B cell (primary cell): ENCODE results near the gene NPAS3. TPM values are rescaled to one million over a fixed set of nuclear protein-coding genes. Genes with fewer than 3 reads are reported as not detected.

Experiments used
- ATAC-seq: fragments of 200-7000 bp; cut with Tn5 transposase; one replicate; pipeline ENCODE4 v1.10.0; 2021; ENCODE audit warnings: low read depth, mild to moderate bottlenecking, moderate number of reproducible peaks, moderate library complexity
- CTCF ChIA-PET: fragments of 350-600 bp; sonication (Branson Sonifier 250); formaldehyde crosslinking; loops from one replicate; lab custom pipeline; 2021; ENCODE audit warnings: antibody characterized with exemption, inconsistent platforms; lab: Charles Lee
- POLR2A ChIA-PET: fragments of 350-600 bp; sonication (Branson Sonifier 250); formaldehyde crosslinking; loops from one replicate; lab custom pipeline; 2021; ENCODE audit warnings: antibody characterized with exemption; lab: Charles Lee
- DNase-seq: peaks from one replicate; pipeline ENCODE4 v3.0.0; 2013
- H2AFZ ChIP-seq: 2 replicates; pipeline ENCODE4 v1.6.1; 2012; ENCODE audit warnings: mild to moderate bottlenecking, low read depth, low read length; ENCODE audit not compliant: insufficient read depth, poor library complexity, severe bottlenecking
- H3K27ac ChIP-seq, 2 donors: 1 replicate in 1 of 2; 2 replicates in 1 of 2; pipeline ENCODE4 v1.5.1; 2012 to 2013; ENCODE audit warnings: low read length in 2 of 2, mild to moderate bottlenecking in 2 of 2, moderate library complexity in 1 of 2
- H3K27me3 ChIP-seq, 4 experiments: fragments of 200-600 bp in 1 of 4; sonication (generic) in 1 of 4; replicated peaks in 1 of 4; 1 replicate in 2 of 4; 2 replicates in 2 of 4; pipeline versions ENCODE4 v1.6.1 to v1.7.0; 2013 to 2016; ENCODE audit warnings: low read length in 3 of 4, mild to moderate bottlenecking in 2 of 4, mixed read lengths in 1 of 4, moderate library complexity in 1 of 4; ENCODE audit not compliant: insufficient read depth in 4 of 4, control insufficient read depth in 3 of 4; ENCODE audit errors: control extremely low read depth in 1 of 4
- H3K36me3 ChIP-seq, 2 experiments: replicated peaks in 1 of 2; 1 replicate in 1 of 2; 2 replicates in 1 of 2; pipeline versions ENCODE4 v1.6.1 to v1.7.1; 2013; ENCODE audit warnings: low read length in 1 of 2; ENCODE audit not compliant: insufficient read depth in 2 of 2, control insufficient read depth in 1 of 2; ENCODE audit errors: control extremely low read depth in 1 of 2, extremely low read depth in 1 of 2
- H3K4me1 ChIP-seq, 2 donors: fragments of 200-600 bp in 1 of 2; sonication (generic) in 1 of 2; 1 replicate in 1 of 2; 2 replicates in 1 of 2; pipeline versions ENCODE4 v1.5.1 to v1.6.1; 2013 to 2017; ENCODE audit warnings: low read length in 2 of 2; ENCODE audit not compliant: control insufficient read depth in 2 of 2, insufficient read depth in 2 of 2
- H3K4me2 ChIP-seq: replicated peaks from 2 replicates; pipeline ENCODE3; 2012; ENCODE audit warnings: mild to moderate bottlenecking, low read depth, low read length; ENCODE audit not compliant: poor library complexity, severe bottlenecking
- H3K4me3 ChIP-seq, 5 experiments: fragments of 200-600 bp in 1 of 5; sonication (generic) in 1 of 5; 1 replicate in 3 of 5; 2 replicates in 2 of 5; pipeline versions ENCODE4 v1.5.1 to v1.7.0; 2011 to 2016; ENCODE audit warnings: low read length in 4 of 5, mild to moderate bottlenecking in 4 of 5, low read depth in 2 of 5, control low read depth in 1 of 5, moderate library complexity in 1 of 5; ENCODE audit not compliant: insufficient read depth in 1 of 5; ENCODE audit errors: control extremely low read depth in 1 of 5, extremely low read depth in 1 of 5
- H3K79me2 ChIP-seq: fragments of 200-600 bp; sonication (generic); one replicate; pipeline ENCODE4 v1.6.0; 2016; ENCODE audit warnings: low read length; ENCODE audit not compliant: control insufficient read depth, insufficient read depth
- H3K9ac ChIP-seq: fragments of 200-600 bp; sonication (generic); 2 replicates; pipeline ENCODE4 v1.6.1; 2017; ENCODE audit warnings: mild to moderate bottlenecking, low read length, moderate library complexity
- H3K9me3 ChIP-seq, 3 donors: one replicate each; pipeline versions ENCODE4 v1.6.1 to v1.7.1; 2013; ENCODE audit warnings: low read length in 2 of 3; ENCODE audit not compliant: control insufficient read depth in 2 of 3, insufficient read depth in 1 of 3; ENCODE audit errors: control extremely low read depth in 1 of 3
- H4K20me1 ChIP-seq: 2 replicates; pipeline ENCODE4 v1.6.0; 2012; ENCODE audit warnings: mild to moderate bottlenecking, low read length; ENCODE audit not compliant: insufficient read depth, control insufficient read depth, poor library complexity, severe bottlenecking
- H3K27ac Mint-ChIP-seq: one replicate; pipeline ENCODE4 v1.8.0; 2021; ENCODE audit warnings: mixed read lengths
- H3K27me3 Mint-ChIP-seq: one replicate; pipeline ENCODE4 v1.8.0; 2021; ENCODE audit warnings: mixed read lengths
- H3K4me1 Mint-ChIP-seq: one replicate; pipeline ENCODE4 v1.8.0; 2021; ENCODE audit warnings: mixed read lengths
- H3K4me3 Mint-ChIP-seq: one replicate; pipeline ENCODE4 v1.8.0; 2021; ENCODE audit warnings: mixed read lengths
- H3K9me3 Mint-ChIP-seq: one replicate; pipeline ENCODE4 v1.8.0; 2022; ENCODE audit warnings: mixed read lengths; ENCODE audit not compliant: insufficient read depth
- CTCF ChIP-seq: fragments of 200-600 bp; IDR thresholded peaks from one replicate; pipeline ENCODE4 v1.8.0; 2022; ENCODE audit warnings: antibody characterized with exemption, mild to moderate bottlenecking
- EZH2 ChIP-seq: IDR thresholded peaks from 2 replicates; pipeline ENCODE4 v1.6.1; 2012; ENCODE audit warnings: borderline replicate concordance, low read depth, mild to moderate bottlenecking, moderate library complexity, low read length; ENCODE audit not compliant: insufficient read depth, poor library complexity, severe bottlenecking
- WGBS: methylation state at CpG from one replicate; pipeline ENCODE4 v1.1.5; 2013; ENCODE audit warnings: missing lambda C conversion rate; ENCODE audit not compliant: insufficient coverage; 5-methylcytosine and 5-hydroxymethylcytosine counted together
- intact Hi-C: fragments of 100-400 bp; cut with micrococcal nuclease; formaldehyde crosslinking; loops from one replicate; pipeline ENCODE4 v1.10.0; 2022
- polyA plus RNA-seq: library from polyadenylated mRNA; depleted of rRNA; stranded (reverse); fragments of >200 nt; gene quantifications from 2 replicates; pipeline ENCODE4 v1.2.3, GENCODE V29; 2012
- total RNA-seq, 2 donors: library from RNA; stranded (reverse); fragments of 120-200 nt in 1 of 2; gene quantifications; 1 replicate in 1 of 2; 2 replicates in 1 of 2; pipeline versions ENCODE4 v1.2.3 to v1.2.4, GENCODE V29; 2013 to 2022

Gene NPAS3
- total and polyA plus RNA-seq, 2 donors (not counting 1 experiment from before 2014, with no cell fraction given), result not detected

GRCh38 chr14:33732175-33732574 lies 793.5 kb downstream of the NPAS3 start:
- POLR2A ChIA-PET, result no interaction called here
- 77% methylated on average over 7 of the region's 7 CpGs for WGBS
- H3K4me1 Mint-ChIP-seq, result no peaks in the 10 kb centered on the region
- no peak overlapping the region for H3K27ac Mint-ChIP-seq
- Histone ChIP-seq H3K27me3 (no peaks in the 10 kb centered on the region), H3K9me3 (no peaks in the 10 kb centered on the region), H3K4me3 (no peak overlapping the region), H4K20me1 (no peaks in the 10 kb centered on the region), H2AFZ (no peak overlapping the region), H3K4me1 (no peaks in the 10 kb centered on the region), H3K79me2 (no peaks in the 10 kb centered on the region), H3K36me3 (no peaks in the 10 kb centered on the region), H3K27ac (no peak overlapping the region), H3K4me2 (no peak overlapping the region), H3K9ac (no peak overlapping the region)
- H3K4me3 Mint-ChIP-seq, result no peak overlapping the region
- H3K9me3 Mint-ChIP-seq, result no peaks in the 10 kb centered on the region
- intact Hi-C loops, result no loop called here
- no peaks in the 10 kb centered on the region for H3K27me3 Mint-ChIP-seq
- ATAC-seq (no peak), DNase-seq (no peak)
- CTCF ChIA-PET, result no interaction called here
- no peak for TF ChIP-seq CTCF
- TF ChIP-seq EZH2, result no peak

GRCh38 chr14:33733310-33733709 lies 794.6 kb downstream of the NPAS3 start:
- no peaks in the 10 kb centered on the region for H3K9me3 Mint-ChIP-seq

More at GRCh38 chr14:33733310-33733709, 794.6 kb downstream of the NPAS3 start:
- no peak overlapping the region for H3K27ac ChIP-seq
- no peak overlapping the region for H2AFZ ChIP-seq
- no peak overlapping the region for H3K9ac ChIP-seq
- no peak for TF ChIP-seq CTCF
- TF ChIP-seq EZH2, result no peak
- ChIA-PET POLR2A (no interaction called here), CTCF (no interaction called here)
- no peak overlapping the region for H3K4me3 ChIP-seq
- Mint-ChIP-seq H3K4me3 (no peak overlapping the region), H3K27me3 (no peaks in the 10 kb centered on the region), H3K4me1 (no peaks in the 10 kb centered on the region), H3K27ac (no peak overlapping the region)
- no peaks in the 10 kb centered on the region for H4K20me1 ChIP-seq
- H3K79me2 ChIP-seq, result no peaks in the 10 kb centered on the region
- ATAC-seq, result no peak
- no peaks in the 10 kb centered on the region for H3K4me1 ChIP-seq
- 90% methylated on average over 2 of the region's 6 CpGs for WGBS
- no peak for DNase-seq
- intact Hi-C loops, result no loop called here
- H3K9me3 ChIP-seq, result no peaks in the 10 kb centered on the region
- H3K27me3 ChIP-seq, result no peaks in the 10 kb centered on the region
- H3K4me2 ChIP-seq, result no peak overlapping the region
- H3K36me3 ChIP-seq, result no peaks in the 10 kb centered on the region
